Loucy (cell line): ENCODE data around the gene XPNPEP2.

ENCODE experiments used
- H2AFZ ChIP-seq: fragments of 200-600 bp; sonication (generic); 2 replicates; pipeline ENCODE4 v1.6.0; 2016; ENCODE audit warnings: antibody characterized with exemption, mild to moderate bottlenecking, low read length, moderate library complexity
- H3F3A ChIP-seq: fragments of 200-600 bp; 2 replicates; pipeline ENCODE4 v1.6.0; 2016; ENCODE audit warnings: antibody characterized with exemption, low read depth, mild to moderate bottlenecking
- H3K27me3 ChIP-seq: fragments of 200-600 bp; sonication (generic); 2 replicates; pipeline ENCODE4 v1.6.1; 2014; ENCODE audit warnings: low read length, mild to moderate bottlenecking; ENCODE audit not compliant: insufficient read depth, poor library complexity, severe bottlenecking
- H3K36me3 ChIP-seq: fragments of 200-600 bp; sonication (generic); 2 replicates; pipeline ENCODE4 v1.6.1; 2016; ENCODE audit warnings: low read length; ENCODE audit not compliant: insufficient read depth
- H3K4me1 ChIP-seq: fragments of 200-600 bp; sonication (generic); 2 replicates; pipeline ENCODE4 v1.5.1; 2014; ENCODE audit warnings: low read length, mild to moderate bottlenecking; ENCODE audit not compliant: insufficient read depth, poor library complexity, severe bottlenecking
- H3K4me2 ChIP-seq: fragments of 200-600 bp; sonication (generic); 2 replicates; pipeline ENCODE4 v1.6.0; 2014; ENCODE audit warnings: antibody characterized with exemption, low read length, low read depth, mild to moderate bottlenecking; ENCODE audit not compliant: poor library complexity, severe bottlenecking
- H3K4me3 ChIP-seq: fragments of 200-600 bp; sonication (generic); 2 replicates; pipeline ENCODE4 v1.5.1; 2014; ENCODE audit warnings: low read length, mild to moderate bottlenecking, mixed read lengths; ENCODE audit not compliant: poor library complexity, severe bottlenecking
- H3K79me2 ChIP-seq: fragments of 200-600 bp; sonication (generic); 2 replicates; pipeline ENCODE4 v1.6.1; 2014; ENCODE audit warnings: low read length; ENCODE audit not compliant: insufficient read depth
- H3K9ac ChIP-seq: fragments of 200-600 bp; sonication (generic); 2 replicates; pipeline ENCODE4 v1.6.0; 2014; ENCODE audit warnings: mild to moderate bottlenecking, low read depth, low read length, moderate library complexity; ENCODE audit not compliant: poor library complexity, severe bottlenecking
- H3K9me2 ChIP-seq: fragments of 200-600 bp; sonication (generic); replicated peaks from 2 replicates; pipeline ENCODE4 v1.6.1; 2016; ENCODE audit warnings: low read depth, low read length, mixed read lengths
- H3K9me3 ChIP-seq: fragments of 200-600 bp; sonication (generic); 2 replicates; pipeline ENCODE4 v1.6.1; 2014; ENCODE audit warnings: mild to moderate bottlenecking, antibody characterized with exemption, low read length, low read depth; ENCODE audit not compliant: insufficient read depth
- H4K20me1 ChIP-seq: fragments of 200-600 bp; sonication (generic); 2 replicates; pipeline ENCODE4 v1.6.0; 2014; ENCODE audit warnings: antibody characterized with exemption, low read length, mild to moderate bottlenecking; ENCODE audit not compliant: insufficient read depth, poor library complexity, severe bottlenecking
- CTCF ChIP-seq: fragments of 200-600 bp; sonication (generic); conservative IDR thresholded peaks from 2 replicates; pipeline ENCODE4 v1.5.1; 2014; ENCODE audit warnings: mild to moderate bottlenecking, antibody characterized with exemption, low read length
- EZH2phosphoT487 ChIP-seq: fragments of 200-600 bp; IDR thresholded peaks from 2 replicates; pipeline ENCODE4 v1.6.1; 2018; ENCODE audit warnings: antibody characterized with exemption, mild to moderate bottlenecking, moderate library complexity, borderline replicate concordance

The XPNPEP2 gene

GRCh38 chrX:129759576-129760061 is 20.8 kb downstream of the XPNPEP2 start:
- no peaks in the 10 kb centered on the region for H3F3A ChIP-seq
- H3K4me3 ChIP-seq, result peak overlapping the region; percentile 54
- H3K4me2 ChIP-seq, result peak overlapping the region; percentile 71
- no peaks in the 10 kb centered on the region for H3K79me2 ChIP-seq
- peaks cover 43% of the 10 kb centered on the region for H3K4me1 ChIP-seq
- H3K27me3 ChIP-seq, result no peaks in the 10 kb centered on the region
- H4K20me1 ChIP-seq, result no peaks in the 10 kb centered on the region
- peak overlapping the region; percentile 60 for H3K9ac ChIP-seq
- H3K36me3 ChIP-seq, result no peaks in the 10 kb centered on the region
- H3K9me2 ChIP-seq, result no peaks in the 10 kb centered on the region
- TF ChIP-seq EZH2phosphoT487 (no peak), CTCF (peak; percentile 32)
- H2AFZ ChIP-seq, result peak overlapping the region; percentile 69
- no peaks in the 10 kb centered on the region for H3K9me3 ChIP-seq

- H3K4me2 ChIP-seq, result peak overlapping the region; percentile 71
- TF ChIP-seq EZH2phosphoT487, result no peak
- TF ChIP-seq CTCF, result no peak
- no peaks in the 10 kb centered on the region for H3K79me2 ChIP-seq
- H3K9me3 ChIP-seq, result no peaks in the 10 kb centered on the region
- H3K4me3 ChIP-seq, result peak overlapping the region; percentile 54
- H3K9ac ChIP-seq, result peak overlapping the region; percentile 60
- no peaks in the 10 kb centered on the region for H4K20me1 ChIP-seq
- peaks cover 43% of the 10 kb centered on the region for H3K4me1 ChIP-seq
- no peaks in the 10 kb centered on the region for H3K27me3 ChIP-seq
- no peaks in the 10 kb centered on the region for H3K9me2 ChIP-seq
- no peaks in the 10 kb centered on the region for H3K36me3 ChIP-seq
- H3F3A ChIP-seq, result no peaks in the 10 kb centered on the region
- H2AFZ ChIP-seq, result no peak overlapping the region; the same call in 1 of the 2 replicates
Observed at GRCh38 chrX:129760155-129760554, 21.4 kb downstream of the XPNPEP2 start.

GRCh38 chrX:129760981-129761380 is 22.2 kb downstream of the XPNPEP2 start:
- no peak overlapping the region for H3K4me3 ChIP-seq
- no peaks in the 10 kb centered on the region for H4K20me1 ChIP-seq
- H3K27me3 ChIP-seq, result no peaks in the 10 kb centered on the region
- H3K9ac ChIP-seq, result no peak overlapping the region
- no peak overlapping the region for H3K4me2 ChIP-seq
- no peaks in the 10 kb centered on the region for H3F3A ChIP-seq
- no peaks in the 10 kb centered on the region for H3K79me2 ChIP-seq
- no peak for TF ChIP-seq CTCF
- TF ChIP-seq EZH2phosphoT487, result no peak
- H3K4me1 ChIP-seq, result peaks cover 44% of the 10 kb centered on the region
- no peaks in the 10 kb centered on the region for H3K9me2 ChIP-seq
- no peaks in the 10 kb centered on the region for H3K9me3 ChIP-seq
- no peaks in the 10 kb centered on the region for H3K36me3 ChIP-seq
- H2AFZ ChIP-seq, result no peak overlapping the region
